WTC11 (cell line): Measurements from ENCODE around the gene COG5. TPM values are rescaled to one million over a fixed set of nuclear protein-coding genes. Genes with fewer than 3 reads are reported as not detected.
A peak's percentile ranks its signal among the peaks of the same experiment; 100 is the strongest.

Experiments used
- ATF3 ChIP-seq: sonication (generic); formaldehyde crosslinking; conservative IDR thresholded peaks from 2 replicates; pipeline ENCODE4 v1.8.1; 2022; ENCODE audit warnings: mild to moderate bottlenecking, missing genetic modification reagents
- ATF6 ChIP-seq: sonication (generic); formaldehyde crosslinking; IDR thresholded peaks from 2 replicates; pipeline ENCODE4 v1.8.1; 2023; ENCODE audit warnings: mild to moderate bottlenecking, missing genetic modification reagents
- CBFB ChIP-seq: sonication (generic); formaldehyde crosslinking; IDR thresholded peaks from 2 replicates; pipeline ENCODE4 v1.8.1; 2022; ENCODE audit warnings: mild to moderate bottlenecking, low read depth, missing genetic modification reagents
- ESRRA ChIP-seq: sonication (generic); formaldehyde crosslinking; IDR thresholded peaks from 2 replicates; pipeline ENCODE4 v1.8.1; 2022; ENCODE audit warnings: mild to moderate bottlenecking, missing genetic modification reagents, borderline replicate concordance
- FOXK1 ChIP-seq: sonication (generic); formaldehyde crosslinking; IDR thresholded peaks from 2 replicates; pipeline ENCODE4 v1.8.0; 2022; ENCODE audit warnings: mild to moderate bottlenecking, moderate library complexity, missing genetic modification reagents
- GABPB1 ChIP-seq: sonication (generic); formaldehyde crosslinking; IDR thresholded peaks from 2 replicates; pipeline ENCODE4 v1.8.1; 2023; ENCODE audit warnings: mild to moderate bottlenecking, missing genetic modification reagents
- GRHL2 ChIP-seq: fragments of 250-450 bp; sonication (Bioruptor Pico); IDR thresholded peaks from 2 replicates; pipeline ENCODE4 v1.8.0; 2022; ENCODE audit warnings: mild to moderate bottlenecking, moderate library complexity; ENCODE audit not compliant: insufficient replicate concordance, severe bottlenecking
- HMGA2 ChIP-seq: fragments of 250-450 bp; sonication (Bioruptor Pico); IDR thresholded peaks from 2 replicates; pipeline ENCODE4 v1.4.0; 2021; ENCODE audit warnings: mild to moderate bottlenecking, moderate library complexity
- HMGXB4 ChIP-seq: sonication (generic); formaldehyde crosslinking; IDR thresholded peaks from 2 replicates; pipeline ENCODE4 v1.8.1; 2023; ENCODE audit warnings: mild to moderate bottlenecking, moderate library complexity, missing genetic modification reagents
- IRF2 ChIP-seq: sonication (generic); formaldehyde crosslinking; IDR thresholded peaks from 2 replicates; pipeline ENCODE4 v1.8.0; 2022; ENCODE audit warnings: low read depth, missing genetic modification reagents, borderline replicate concordance
- JUN ChIP-seq: sonication (generic); formaldehyde crosslinking; IDR thresholded peaks from 2 replicates; pipeline ENCODE4 v1.8.0; 2023; ENCODE audit warnings: mild to moderate bottlenecking, missing genetic modification reagents
- MAX ChIP-seq: sonication (generic); formaldehyde crosslinking; IDR thresholded peaks from 2 replicates; pipeline ENCODE4 v1.8.0; 2022; ENCODE audit warnings: mild to moderate bottlenecking, missing genetic modification reagents
- MYBL2 ChIP-seq: sonication (generic); formaldehyde crosslinking; IDR thresholded peaks from 2 replicates; pipeline ENCODE4 v1.8.1; 2023; ENCODE audit warnings: mild to moderate bottlenecking, moderate library complexity, missing genetic modification reagents
- NFATC4 ChIP-seq: fragments of 250-450 bp; sonication (Bioruptor Pico); IDR thresholded peaks from 2 replicates; pipeline ENCODE4 v1.9.0; 2021; ENCODE audit warnings: mild to moderate bottlenecking
- NR1H2 ChIP-seq: sonication (generic); formaldehyde crosslinking; IDR thresholded peaks from 2 replicates; pipeline ENCODE4 v1.9.0; 2021; ENCODE audit warnings: mild to moderate bottlenecking, moderate library complexity, missing genetic modification reagents
- NR3C1 ChIP-seq: sonication (generic); formaldehyde crosslinking; conservative IDR thresholded peaks from 2 replicates; pipeline ENCODE4 v1.8.1; 2023; ENCODE audit warnings: low read depth, mild to moderate bottlenecking, missing genetic modification reagents
- RELA ChIP-seq: sonication (generic); formaldehyde crosslinking; IDR thresholded peaks from 2 replicates; pipeline ENCODE4 v1.8.1; 2022; ENCODE audit warnings: missing genetic modification reagents, mild to moderate bottlenecking, borderline replicate concordance
- RORB ChIP-seq: fragments of 250-450 bp; sonication (Bioruptor Pico); IDR thresholded peaks from 2 replicates; pipeline ENCODE4 v1.9.0; 2021; ENCODE audit warnings: mild to moderate bottlenecking
- SMAD3 ChIP-seq: sonication (generic); formaldehyde crosslinking; IDR thresholded peaks from 2 replicates; pipeline ENCODE4 v1.8.0; 2022; ENCODE audit warnings: missing genetic modification reagents, mild to moderate bottlenecking, borderline replicate concordance
- SP1 ChIP-seq: sonication (generic); formaldehyde crosslinking; conservative IDR thresholded peaks from 2 replicates; pipeline ENCODE4 v1.8.1; 2022; ENCODE audit warnings: missing genetic modification reagents
- ZBTB21 ChIP-seq: sonication (generic); formaldehyde crosslinking; IDR thresholded peaks from 2 replicates; pipeline ENCODE4 v1.8.1; 2023; ENCODE audit warnings: mild to moderate bottlenecking, missing genetic modification reagents, borderline replicate concordance
- ZNF121 ChIP-seq: sonication (generic); formaldehyde crosslinking; IDR thresholded peaks from 2 replicates; pipeline ENCODE4 v1.8.0; 2023; ENCODE audit warnings: missing genetic modification reagents
- ZNF232 ChIP-seq: sonication (generic); formaldehyde crosslinking; IDR thresholded peaks from 2 replicates; pipeline ENCODE4 v1.8.0; 2022; ENCODE audit warnings: mild to moderate bottlenecking, missing genetic modification reagents
- ZNF281 ChIP-seq: sonication (generic); formaldehyde crosslinking; IDR thresholded peaks from 2 replicates; pipeline ENCODE4 v1.8.0; 2023; ENCODE audit warnings: mild to moderate bottlenecking, missing genetic modification reagents
- ZNF416 ChIP-seq: fragments of 250-450 bp; sonication (Bioruptor Pico); IDR thresholded peaks from 2 replicates; pipeline ENCODE4 v1.9.0; 2021; ENCODE audit warnings: mild to moderate bottlenecking, inconsistent platforms
- ZNF423 ChIP-seq: fragments of 250-450 bp; sonication (Bioruptor Pico); IDR thresholded peaks from 2 replicates; pipeline ENCODE4 v2.1.2; 2022; ENCODE audit warnings: mild to moderate bottlenecking, moderate library complexity
- ZNF425 ChIP-seq: fragments of 250-450 bp; sonication (Bioruptor Pico); conservative IDR thresholded peaks from 2 replicates; pipeline ENCODE4 v1.9.0; 2021; ENCODE audit warnings: mild to moderate bottlenecking
- total RNA-seq: library from RNA; stranded (reverse); gene quantifications from 3 replicates; pipeline ENCODE4 v1.2.3, GENCODE V29; 2021
- TF ChIP-seq, protein P1 (sequence below): sonication (generic); formaldehyde crosslinking; IDR thresholded peaks from 2 replicates; pipeline ENCODE4 v1.8.1; 2023; ENCODE audit warnings: mild to moderate bottlenecking, missing genetic modification reagents
- TF ChIP-seq, protein P2 (sequence below): fragments of 250-450 bp; sonication (Bioruptor Pico); IDR thresholded peaks from 2 replicates; pipeline ENCODE4 v1.9.0; 2021; ENCODE audit warnings: moderate library complexity, mild to moderate bottlenecking, inconsistent platforms, borderline replicate concordance

Gene COG5
- total RNA-seq, 1 experiment from 2014 or later: 23.8 TPM

GRCh38 chr7:107563775-107564552 is at the start of gene COG5, which contains the start of gene DUS4L (continued):
- TF ChIP-seq ZNF425 (CRISPR knock-in tag) (no peak), ZNF416 (CRISPR knock-in tag) (no peak), ZBTB21 (CRISPR knock-in tag) (no peak), GRHL2 (CRISPR knock-in tag) (no peak), MYBL2 (peak; percentile 91), SP1 (CRISPR knock-in tag) (peak; percentile 100), HMGXB4 (peak; percentile 84), GABPB1 (CRISPR knock-in tag) (peak; percentile 93), ZNF423 (CRISPR knock-in tag) (no peak), ZNF232 (CRISPR knock-in tag) (peak; percentile 83), HMGA2 (CRISPR knock-in tag) (no peak), ZNF281 (CRISPR knock-in tag) (no peak; the same call in 1 of the 2 replicates), SMAD3 (CRISPR knock-in tag) (peak; percentile 83; the same call in 1 of the 2 replicates), ATF3 (CRISPR knock-in tag) (no peak), RELA (CRISPR knock-in tag) (0 out of 2 replicates have a peak, but pooled peaks have one; percentile 36), ATF6 (CRISPR knock-in tag) (no peak), CBFB (CRISPR knock-in tag) (no peak), NR3C1 (CRISPR knock-in tag) (no peak), MAX (peak; percentile 79), NR1H2 (no peak), RORB (CRISPR knock-in tag) (no peak), FOXK1 (CRISPR knock-in tag) (peak; percentile 96), IRF2 (CRISPR knock-in tag) (no peak), ESRRA (CRISPR knock-in tag) (peak; percentile 78; the same call in 1 of the 2 replicates), JUN (CRISPR knock-in tag) (no peak; the same call in 1 of the 2 replicates), ZNF121 (CRISPR knock-in tag) (no peak), NFATC4 (CRISPR knock-in tag) (no peak)
- TF ChIP-seq, protein P1, sequence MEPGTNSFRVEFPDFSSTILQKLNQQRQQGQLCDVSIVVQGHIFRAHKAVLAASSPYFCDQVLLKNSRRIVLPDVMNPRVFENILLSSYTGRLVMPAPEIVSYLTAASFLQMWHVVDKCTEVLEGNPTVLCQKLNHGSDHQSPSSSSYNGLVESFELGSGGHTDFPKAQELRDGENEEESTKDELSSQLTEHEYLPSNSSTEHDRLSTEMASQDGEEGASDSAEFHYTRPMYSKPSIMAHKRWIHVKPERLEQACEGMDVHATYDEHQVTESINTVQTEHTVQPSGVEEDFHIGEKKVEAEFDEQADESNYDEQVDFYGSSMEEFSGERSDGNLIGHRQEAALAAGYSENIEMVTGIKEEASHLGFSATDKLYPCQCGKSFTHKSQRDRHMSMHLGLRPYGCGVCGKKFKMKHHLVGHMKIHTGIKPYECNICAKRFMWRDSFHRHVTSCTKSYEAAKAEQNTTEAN (CRISPR knock-in tag): no peak; the same call in 1 of the 2 replicates
- TF ChIP-seq, protein P2, sequence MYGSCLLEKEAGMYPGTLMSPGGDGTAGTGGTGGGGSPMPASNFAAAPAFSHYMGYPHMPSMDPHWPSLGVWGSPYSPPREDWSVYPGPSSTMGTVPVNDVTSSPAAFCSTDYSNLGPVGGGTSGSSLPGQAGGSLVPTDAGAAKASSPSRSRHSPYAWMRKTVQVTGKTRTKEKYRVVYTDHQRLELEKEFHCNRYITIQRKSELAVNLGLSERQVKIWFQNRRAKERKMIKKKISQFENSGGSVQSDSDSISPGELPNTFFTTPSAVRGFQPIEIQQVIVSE (CRISPR knock-in tag): no peak
